ENCODE measurements around the gene SPIRE1. TPM values are rescaled to one million over a fixed set of nuclear protein-coding genes. Genes with fewer than 3 reads are reported as not detected.

The SPIRE1 gene
- total and polyA plus RNA-seq, 2 of the 4 experiments (the other 2 are of a cell fraction), result 11.6 to 31.4 TPM

DNA sequence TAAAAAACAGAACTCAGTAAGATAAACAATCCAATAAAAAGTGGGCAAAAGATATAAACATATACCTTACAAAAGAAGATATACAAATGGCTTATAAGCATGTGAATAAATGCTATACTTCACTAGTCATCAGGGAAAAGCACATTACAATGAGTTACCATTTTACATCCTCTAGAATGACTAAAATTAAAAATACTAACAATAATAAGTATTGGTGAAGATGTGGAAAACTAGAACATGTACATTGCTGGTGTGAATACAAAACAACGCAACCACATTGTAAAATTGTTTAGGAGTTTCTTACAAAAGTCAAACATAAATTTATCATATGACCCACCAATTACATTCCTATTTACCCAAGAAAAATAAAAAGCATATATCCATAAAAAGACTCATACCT lies 80.1 kb downstream of the SPIRE1 start:
- H4K91ac ChIP-seq (ENCODE audit: insufficient read depth, low read depth, low read length), result no peak overlapping the region
- peaks cover 19% of the 10 kb centered on the region; the same call in 1 of the 2 replicates for H4K20me1 ChIP-seq (ENCODE audit: insufficient read depth, low read length)
- intact Hi-C loops (cut with micrococcal nuclease) (no loop called here), in situ Hi-C loops (cut with MboI; ENCODE audit: low sequenced_read_pairs) (no loop called here), dilution Hi-C loops (cut with HindIII; ENCODE audit: low sequenced_read_pairs, unreplicated experiment) (no loop called here)
- H2AK5ac ChIP-seq (ENCODE audit: low read depth, low read length), result no peak overlapping the region
- H2AK9ac ChIP-seq (replicated peaks; ENCODE audit: low read depth, low read length, poor library complexity), result no peak overlapping the region
- H4K8ac ChIP-seq (ENCODE audit: low read depth in 2 of 2, low read length in 2 of 2), result no peak overlapping the region
- no peak overlapping the region for H2BK120ac ChIP-seq (ENCODE audit: low read depth, low read length)
- H3K4ac ChIP-seq (ENCODE audit: low read depth, low read length), result no peak overlapping the region
- no peaks in the 10 kb centered on the region for H3K9me3 ChIP-seq (ENCODE audit: control insufficient read depth, insufficient read depth, low read length)
- no peak overlapping the region for H2BK20ac ChIP-seq (ENCODE audit: low read depth, low read length)
- ChIA-PET CTCF (no interaction called here), POLR2A (ENCODE audit: unreplicated experiment) (no interaction called here)
- BruUV-seq (replicated peaks), result no TSS peak
- H3K18ac ChIP-seq (ENCODE audit: low read depth, low read length), result no peak overlapping the region
- WGBS, 2 experiments (ENCODE audit: extremely low coverage in 2 of 2, insufficient read length in 1 of 2), result no CpG with 5 or more reads among the region's 1 CpG
- no peak overlapping the region for H4K5ac ChIP-seq (ENCODE audit: low read depth, low read length)
- no peak overlapping the region for H2BK5ac ChIP-seq (ENCODE audit: low read depth, low read length, poor library complexity, severe bottlenecking)
- 0 out of 2 replicates have a peak, but pooled peaks cover 5% of the 10 kb centered on the region for H3K9me1 ChIP-seq (ENCODE audit: insufficient read depth, low read length)
- ATAC-seq (ENCODE audit: low read depth), result no peak
- H3K4me2 ChIP-seq (ENCODE audit: low read depth, low read length), result no peak overlapping the region
- no peak overlapping the region for H3K56ac ChIP-seq (ENCODE audit: extremely low read depth, insufficient read depth, low read length)
- peaks cover 2% of the 10 kb centered on the region; the same call in 1 of the 2 replicates for H3K4me1 ChIP-seq (ENCODE audit: control insufficient read depth, insufficient read depth, low read length)
- no peak for TF ChIP-seq RFX5 (IDR thresholded peaks at IDR 0.05; ENCODE audit: low read depth, low read length)
- TF ChIP-seq, protein P1, sequence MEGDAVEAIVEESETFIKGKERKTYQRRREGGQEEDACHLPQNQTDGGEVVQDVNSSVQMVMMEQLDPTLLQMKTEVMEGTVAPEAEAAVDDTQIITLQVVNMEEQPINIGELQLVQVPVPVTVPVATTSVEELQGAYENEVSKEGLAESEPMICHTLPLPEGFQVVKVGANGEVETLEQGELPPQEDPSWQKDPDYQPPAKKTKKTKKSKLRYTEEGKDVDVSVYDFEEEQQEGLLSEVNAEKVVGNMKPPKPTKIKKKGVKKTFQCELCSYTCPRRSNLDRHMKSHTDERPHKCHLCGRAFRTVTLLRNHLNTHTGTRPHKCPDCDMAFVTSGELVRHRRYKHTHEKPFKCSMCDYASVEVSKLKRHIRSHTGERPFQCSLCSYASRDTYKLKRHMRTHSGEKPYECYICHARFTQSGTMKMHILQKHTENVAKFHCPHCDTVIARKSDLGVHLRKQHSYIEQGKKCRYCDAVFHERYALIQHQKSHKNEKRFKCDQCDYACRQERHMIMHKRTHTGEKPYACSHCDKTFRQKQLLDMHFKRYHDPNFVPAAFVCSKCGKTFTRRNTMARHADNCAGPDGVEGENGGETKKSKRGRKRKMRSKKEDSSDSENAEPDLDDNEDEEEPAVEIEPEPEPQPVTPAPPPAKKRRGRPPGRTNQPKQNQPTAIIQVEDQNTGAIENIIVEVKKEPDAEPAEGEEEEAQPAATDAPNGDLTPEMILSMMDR (conservative IDR thresholded peaks at IDR 0.05; ENCODE audit: low read depth, low read length), result no peak
- TF ChIP-seq CEBPB (IDR thresholded peaks at IDR 0.05; ENCODE audit: low read depth, low read length), result no peak
- no peak for TF ChIP-seq RCOR1 (IDR thresholded peaks at IDR 0.05; ENCODE audit: insufficient replicate concordance, low read length)
- TF ChIP-seq POLR2A (IDR thresholded peaks at IDR 0.05; ENCODE audit: low read depth, low read length), result no peak
- no peak for TF ChIP-seq MAZ (IDR thresholded peaks at IDR 0.05; ENCODE audit: borderline replicate concordance, low read depth, low read length)
- no peak for TF ChIP-seq FOS (IDR thresholded peaks at IDR 0.05; ENCODE audit: low read depth, low read length)
- TF ChIP-seq, protein P2, sequence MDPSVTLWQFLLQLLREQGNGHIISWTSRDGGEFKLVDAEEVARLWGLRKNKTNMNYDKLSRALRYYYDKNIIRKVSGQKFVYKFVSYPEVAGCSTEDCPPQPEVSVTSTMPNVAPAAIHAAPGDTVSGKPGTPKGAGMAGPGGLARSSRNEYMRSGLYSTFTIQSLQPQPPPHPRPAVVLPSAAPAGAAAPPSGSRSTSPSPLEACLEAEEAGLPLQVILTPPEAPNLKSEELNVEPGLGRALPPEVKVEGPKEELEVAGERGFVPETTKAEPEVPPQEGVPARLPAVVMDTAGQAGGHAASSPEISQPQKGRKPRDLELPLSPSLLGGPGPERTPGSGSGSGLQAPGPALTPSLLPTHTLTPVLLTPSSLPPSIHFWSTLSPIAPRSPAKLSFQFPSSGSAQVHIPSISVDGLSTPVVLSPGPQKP (IDR thresholded peaks at IDR 0.05; ENCODE audit: borderline replicate concordance, low read depth, low read length), result no peak
- TF ChIP-seq SMC3 (IDR thresholded peaks at IDR 0.05; ENCODE audit: low read depth, low read length), result no peak
- no peak for TF ChIP-seq NFE2L2 (IDR thresholded peaks at IDR 0.05; ENCODE audit: low read depth, low read length)
- TF ChIP-seq, protein P3, sequence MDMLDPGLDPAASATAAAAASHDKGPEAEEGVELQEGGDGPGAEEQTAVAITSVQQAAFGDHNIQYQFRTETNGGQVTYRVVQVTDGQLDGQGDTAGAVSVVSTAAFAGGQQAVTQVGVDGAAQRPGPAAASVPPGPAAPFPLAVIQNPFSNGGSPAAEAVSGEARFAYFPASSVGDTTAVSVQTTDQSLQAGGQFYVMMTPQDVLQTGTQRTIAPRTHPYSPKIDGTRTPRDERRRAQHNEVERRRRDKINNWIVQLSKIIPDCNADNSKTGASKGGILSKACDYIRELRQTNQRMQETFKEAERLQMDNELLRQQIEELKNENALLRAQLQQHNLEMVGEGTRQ (IDR thresholded peaks at IDR 0.05; ENCODE audit: low read depth, low read length), result no peak
- TF ChIP-seq RAD21 (IDR thresholded peaks at IDR 0.05; ENCODE audit: low read length), result no peak
- TF ChIP-seq CHD1 (IDR thresholded peaks at IDR 0.05; ENCODE audit: low read depth, low read length), result no peak
- H3K36me3 ChIP-seq (ENCODE audit: control insufficient read depth, insufficient read depth, low read length), result no peaks in the 10 kb centered on the region
- H3K4me3 ChIP-seq (ENCODE audit: insufficient read depth, low read depth, low read length), result no peak overlapping the region
- no peak for DNase-seq
- no peak overlapping the region for H3K23ac ChIP-seq (ENCODE audit: low read depth, low read length)
- H2BK15ac ChIP-seq (ENCODE audit: low read depth, low read length), result no peak overlapping the region
- H3K27ac ChIP-seq (ENCODE audit: insufficient read depth, low read length), result no peak overlapping the region
- H3K14ac ChIP-seq (replicated peaks; ENCODE audit: low read depth, low read length), result no peak overlapping the region
- peaks cover 21 to 31% of the 10 kb centered on the region in 2 experiments; a peak in 3 of 4 replicates for H3K79me1 ChIP-seq (ENCODE audit: low read depth in 1 of 2, low read length in 2 of 2)
- no peak overlapping the region for H2AFZ ChIP-seq (replicated peaks; ENCODE audit: low read length, poor library complexity)
- no peak overlapping the region for H3K9ac ChIP-seq (ENCODE audit: low read depth, low read length)
- no peaks in the 10 kb centered on the region for H3K27me3 ChIP-seq (ENCODE audit: control insufficient read depth, insufficient read depth, low read length)

Measured in IMR-90 (cell line).